Mucosa of descending colon (tissue), 3 donors: Measurements from ENCODE around the gene PPP1R8. TPM values are rescaled to one million over a fixed set of nuclear protein-coding genes. Genes with fewer than 3 reads are reported as not detected.

Experiments used
- ATAC-seq: fragments of 200-7000 bp; cut with Tn5 transposase; one replicate; pipeline ENCODE4 v1.9.1; 2020; ENCODE audit warnings: mild to moderate bottlenecking, moderate library complexity
- DNase-seq, 3 donors: peaks; one replicate each; pipeline ENCODE4 v3.0.0-alpha.2; 2020
- H3K36me3 ChIP-seq: fragments of 200-600 bp; one replicate; pipeline ENCODE4 v1.8.0; 2021; ENCODE audit warnings: low read depth, mild to moderate bottlenecking
- H3K4me1 ChIP-seq: fragments of 200-600 bp; one replicate; pipeline ENCODE4 v1.8.0; 2021; ENCODE audit warnings: low read depth, mild to moderate bottlenecking
- H3K4me3 ChIP-seq: fragments of 200-600 bp; one replicate; pipeline ENCODE4 v1.8.0; 2021; ENCODE audit warnings: mild to moderate bottlenecking
- H3K9me3 ChIP-seq: fragments of 200-600 bp; one replicate; pipeline ENCODE4 v1.8.0; 2021; ENCODE audit warnings: mild to moderate bottlenecking
- CTCF ChIP-seq: fragments of 200-600 bp; IDR thresholded peaks from one replicate; pipeline ENCODE4 v1.8.0; 2022; ENCODE audit warnings: antibody characterized with exemption, mild to moderate bottlenecking
- intact Hi-C, 2 donors: fragments of 100-400 bp; cut with DNase I in 1 of 2; cut with micrococcal nuclease in 1 of 2; formaldehyde crosslinking; loops; one replicate each; pipeline versions ENCODE4 v1.11.0 to v1.11.1; 2022; cut with DNase I, micrococcal nuclease
- total RNA-seq, 3 donors: library from RNA; stranded (reverse); fragmentation: NEBNext Ultra II Directional in 2 of 3; extraction: Animal tissue kit (Norgen Biotek cat#: 25700) in 2 of 3; gene quantifications; one replicate each; pipeline versions ENCODE4 v1.2.1 to v1.2.4, GENCODE V29; 2021 to 2023
- donor health status: DM: no; HTN: no; CAD: no; lungs with moderate emphysema.
- donor health status: DM: no; HTN: no; CAD: no.
- donor health status: DM: no; HTN: yes; CAD: no.

PPP1R8 gene
- total RNA-seq, 3 donors from 2014 or later: 29.1 to 33.7 (median 31.0) TPM

DNA sequence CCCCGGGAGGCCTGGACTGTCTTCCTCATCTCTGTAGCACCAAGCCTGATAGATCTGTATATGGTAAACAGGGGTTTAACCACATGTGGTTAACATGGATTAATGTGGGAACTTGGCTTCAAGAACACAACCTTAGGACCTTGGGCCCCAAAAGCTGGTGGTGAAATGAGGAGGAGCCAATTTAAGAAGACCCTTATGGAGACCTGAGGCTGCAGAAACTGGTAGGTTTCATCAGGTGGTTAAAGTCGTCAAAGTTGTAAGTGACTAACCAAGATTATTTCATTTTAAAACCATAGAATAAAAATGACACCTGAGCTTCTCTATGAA, 55.7 kb downstream of the PPP1R8 start:
- Histone ChIP-seq H3K4me1 (peaks cover 6% of the 10 kb centered on the region), H3K36me3 (no peaks in the 10 kb centered on the region), H3K4me3 (no peak overlapping the region), H3K9me3 (no peaks in the 10 kb centered on the region)
- intact Hi-C loops: no loop called here
- ATAC-seq: no peak
- no peak for DNase-seq
- TF ChIP-seq CTCF: no peak

GRCh38 chr1:27886744-27887143, 56.2 kb downstream of the PPP1R8 start:
- ATAC-seq (no peak), DNase-seq (no peak)
- no peak overlapping the region for H3K4me3 ChIP-seq
- no peak for TF ChIP-seq CTCF
- intact Hi-C loops: no loop called here
- H3K9me3 ChIP-seq: no peaks in the 10 kb centered on the region
- peaks cover 6% of the 10 kb centered on the region for H3K4me1 ChIP-seq
- H3K36me3 ChIP-seq: peaks cover under 1% of the 10 kb centered on the region

GRCh38 chr1:27887215-27888021, 56.8 kb downstream of the PPP1R8 start:
- intact Hi-C loops: no loop called here
- Histone ChIP-seq H3K36me3 (peaks cover 7% of the 10 kb centered on the region), H3K4me3 (no peak overlapping the region), H3K9me3 (no peaks in the 10 kb centered on the region), H3K4me1 (peaks cover 6% of the 10 kb centered on the region)
- DNase-seq (no peak), ATAC-seq (peak; percentile 64)
- no peak for TF ChIP-seq CTCF

- intact Hi-C loops: no loop called here
- DNase-seq (no peak), ATAC-seq (no peak)
- TF ChIP-seq CTCF: no peak
- Histone ChIP-seq H3K4me3 (no peak overlapping the region), H3K36me3 (peaks cover 7% of the 10 kb centered on the region), H3K9me3 (no peaks in the 10 kb centered on the region), H3K4me1 (peaks cover 6% of the 10 kb centered on the region)
These were observed 58.9 kb downstream of the PPP1R8 start for GRCh38 chr1:27889506-27889905.

- peak in 1 of 3 donors; percentile 42 for DNase-seq
- ATAC-seq: peak; percentile 67
- no peak overlapping the region for H3K4me3 ChIP-seq
- intact Hi-C loops: no loop called here
- TF ChIP-seq CTCF: no peak
- H3K9me3 ChIP-seq: no peaks in the 10 kb centered on the region
- peaks cover 12% of the 10 kb centered on the region for H3K36me3 ChIP-seq
- peaks cover 5% of the 10 kb centered on the region for H3K4me1 ChIP-seq
These were observed 60.8 kb downstream of the PPP1R8 start for GRCh38 chr1:27891196-27891889.
